NB4 (cell line): ENCODE data around the gene PRMT7.

ENCODE experiments used
- POLR2A ChIP-seq: IDR thresholded peaks from 2 replicates; pipeline ENCODE4 v1.6.1; 2011; ENCODE audit warnings: mild to moderate bottlenecking; ENCODE audit not compliant: insufficient read length; ENCODE audit errors: extremely low read depth
- TF ChIP-seq, protein P1 (sequence below): IDR thresholded peaks from one replicate; pipeline ENCODE4 v1.5.1; 2012; ENCODE audit warnings: low read depth, low read length

DNA sequence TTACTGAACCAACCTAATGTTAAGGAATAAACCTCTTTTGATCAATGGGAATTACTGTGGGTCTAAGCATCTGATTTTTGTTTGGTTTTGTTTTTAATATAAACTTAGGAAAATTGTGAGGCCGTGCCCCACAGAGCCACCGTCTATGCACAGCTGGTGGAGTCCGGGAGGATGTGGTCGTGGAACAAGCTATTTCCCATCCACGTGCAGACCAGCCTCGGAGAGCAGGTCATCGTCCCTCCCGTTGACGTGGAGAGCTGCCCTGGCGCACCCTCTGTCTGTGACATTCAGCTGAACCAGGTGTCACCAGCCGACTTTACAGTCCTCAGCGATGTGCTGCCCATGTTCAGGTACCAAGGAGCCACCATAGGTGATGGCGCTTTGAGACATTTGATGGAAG is 28.4 kb downstream of the PRMT7 start:
- TF ChIP-seq POLR2A: no peak
- TF ChIP-seq, protein P1, sequence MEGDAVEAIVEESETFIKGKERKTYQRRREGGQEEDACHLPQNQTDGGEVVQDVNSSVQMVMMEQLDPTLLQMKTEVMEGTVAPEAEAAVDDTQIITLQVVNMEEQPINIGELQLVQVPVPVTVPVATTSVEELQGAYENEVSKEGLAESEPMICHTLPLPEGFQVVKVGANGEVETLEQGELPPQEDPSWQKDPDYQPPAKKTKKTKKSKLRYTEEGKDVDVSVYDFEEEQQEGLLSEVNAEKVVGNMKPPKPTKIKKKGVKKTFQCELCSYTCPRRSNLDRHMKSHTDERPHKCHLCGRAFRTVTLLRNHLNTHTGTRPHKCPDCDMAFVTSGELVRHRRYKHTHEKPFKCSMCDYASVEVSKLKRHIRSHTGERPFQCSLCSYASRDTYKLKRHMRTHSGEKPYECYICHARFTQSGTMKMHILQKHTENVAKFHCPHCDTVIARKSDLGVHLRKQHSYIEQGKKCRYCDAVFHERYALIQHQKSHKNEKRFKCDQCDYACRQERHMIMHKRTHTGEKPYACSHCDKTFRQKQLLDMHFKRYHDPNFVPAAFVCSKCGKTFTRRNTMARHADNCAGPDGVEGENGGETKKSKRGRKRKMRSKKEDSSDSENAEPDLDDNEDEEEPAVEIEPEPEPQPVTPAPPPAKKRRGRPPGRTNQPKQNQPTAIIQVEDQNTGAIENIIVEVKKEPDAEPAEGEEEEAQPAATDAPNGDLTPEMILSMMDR: no peak
